GM10266 (cell line): Measurements from ENCODE around the gene TTC28.

Source experiments
- DNase-seq: peaks from one replicate; pipeline ENCODE4 v3.0.0; 2012; ENCODE audit errors: extremely low spot score
- CTCF ChIP-seq: IDR thresholded peaks from 2 replicates; pipeline ENCODE4 v1.5.1; 2012; ENCODE audit warnings: mild to moderate bottlenecking, low read depth; ENCODE audit not compliant: control insufficient read depth, insufficient read depth; ENCODE audit errors: missing control alignments

The TTC28 gene

GRCh38 chr22:28118957-28119631 is 560.5 kb downstream of the TTC28 start:
- DNase-seq = no peak
- TF ChIP-seq CTCF = no peak

- TF ChIP-seq CTCF = no peak
- no peak for DNase-seq
Measured at GRCh38 chr22:28116219-28116673, 563.4 kb downstream of the TTC28 start.

- TF ChIP-seq CTCF = no peak
- DNase-seq = no peak
Measured at GRCh38 chr22:28115426-28115825, 564.2 kb downstream of the TTC28 start.

- peak; percentile 18 for TF ChIP-seq CTCF
- no peak for DNase-seq
Measured at GRCh38 chr22:28112548-28113043, 567.0 kb downstream of the TTC28 start.

- no peak for DNase-seq
- TF ChIP-seq CTCF = no peak
Measured at GRCh38 chr22:28112190-28112544, 567.5 kb downstream of the TTC28 start.

- TF ChIP-seq CTCF = no peak
- DNase-seq = no peak
Measured at GRCh38 chr22:28111501-28112189, 568.0 kb downstream of the TTC28 start.

GRCh38 chr22:28108851-28109250 is 570.8 kb downstream of the TTC28 start:
- TF ChIP-seq CTCF = no peak
- DNase-seq = no peak
